Activated naive CD4-positive, alpha-beta T cell treated with Interleukin-2 at 50 U/mL for 16 hours (primary cell): ENCODE results near the gene ANP32B.
"Not testable (repeated sequence)": the region's sequence is repeated elsewhere in the genome, so short reads cannot be mapped to it uniquely, and the experiment has no call there.

Experiments used
- DNase-seq: peaks from one replicate; pipeline ENCODE4 v3.0.0-alpha.2; 2020

Gene ANP32B

DNA sequence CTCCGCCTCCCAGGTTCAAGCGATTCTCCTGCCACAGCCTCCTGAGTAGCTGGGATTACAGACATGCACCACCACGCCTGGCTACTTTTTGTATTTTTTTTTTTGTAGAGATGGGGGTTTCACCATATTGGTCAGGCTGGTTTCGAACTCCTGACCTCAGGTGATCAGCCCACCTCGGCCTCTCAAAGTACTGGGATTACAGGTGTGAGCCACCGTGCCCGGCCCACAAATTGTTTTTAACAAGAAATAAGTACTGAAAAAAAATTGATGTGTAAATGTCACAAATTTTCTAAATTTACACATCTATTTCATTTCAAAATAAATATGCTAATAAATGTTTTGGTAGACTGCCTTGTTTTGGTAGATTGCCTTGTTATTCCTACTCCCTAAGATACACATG is 13.5 kb downstream of the ANP32B start:
- not testable (repeated sequence) for DNase-seq

GRCh38 chr9:97997330-97998276 is 14.5 kb downstream of the ANP32B start:
- no peak for DNase-seq

GRCh38 chr9:98002808-98003207 is 19.7 kb downstream of the ANP32B start:
- DNase-seq = no peak

DNA sequence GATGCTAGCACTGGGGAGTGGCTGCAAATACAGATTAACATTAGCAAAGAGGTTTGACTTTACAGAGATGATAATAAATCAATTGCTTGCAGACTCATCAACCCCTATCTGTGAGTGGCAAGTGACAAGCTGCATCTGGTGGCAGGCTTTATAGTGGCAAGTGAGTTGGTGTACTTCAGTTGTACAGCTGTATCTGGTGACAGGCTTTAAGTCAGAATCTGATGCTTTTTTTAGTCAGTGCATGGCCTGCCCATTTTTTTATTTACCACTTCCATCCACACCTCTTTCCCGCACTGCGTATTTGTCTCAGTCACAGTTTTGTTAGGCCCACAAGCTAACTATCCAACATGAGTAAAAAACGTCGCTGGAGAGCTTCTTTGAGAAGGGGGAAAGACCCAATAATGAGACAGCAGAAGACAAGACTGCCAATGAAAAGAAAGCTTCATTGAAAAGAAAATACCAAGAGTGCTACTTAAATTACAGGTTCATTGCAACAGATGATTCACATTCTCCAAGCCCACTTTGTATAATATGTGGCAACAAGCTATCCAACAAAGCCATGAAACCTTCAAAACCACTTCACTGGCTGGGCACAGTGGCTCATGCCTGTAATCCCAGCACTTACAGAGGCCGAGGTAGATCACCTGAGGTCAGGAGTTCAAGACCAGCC is 23.1 kb downstream of the ANP32B start:
- no peak for DNase-seq

DNA sequence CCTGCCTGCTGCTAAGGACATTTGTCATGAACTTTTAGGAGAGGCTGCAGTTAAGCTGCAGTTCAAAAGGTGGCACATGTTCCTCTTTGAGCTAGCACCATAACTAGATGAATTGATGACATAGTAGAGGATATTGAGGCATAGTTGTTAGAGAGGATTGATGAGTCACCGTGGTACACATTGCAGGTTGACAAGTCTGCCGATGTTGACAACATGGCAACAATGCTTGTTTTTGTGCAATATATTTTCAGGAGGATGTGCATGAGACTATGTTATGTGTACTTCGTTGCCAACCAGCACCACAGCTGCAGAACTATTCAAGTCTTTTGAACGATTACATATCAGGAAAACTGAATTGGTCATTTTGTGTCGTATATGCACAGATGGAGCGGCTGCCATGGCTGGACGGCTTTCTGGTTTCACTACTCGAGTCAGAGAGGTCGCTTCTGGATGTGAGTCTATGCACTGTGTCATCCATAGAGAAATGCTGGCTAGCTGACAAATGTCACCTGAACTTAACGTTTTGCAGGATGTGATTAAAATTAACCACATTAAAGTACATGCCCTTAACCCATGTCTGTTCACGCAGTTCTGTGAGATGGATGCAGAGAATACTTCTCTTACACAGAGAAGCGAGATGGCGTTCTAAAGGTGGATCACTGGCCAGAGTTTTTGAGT is 24.2 kb downstream of the ANP32B start:
- no peak for DNase-seq

GRCh38 chr9:98008764-98009163 is 25.6 kb downstream of the ANP32B start:
- DNase-seq = no peak

DNA sequence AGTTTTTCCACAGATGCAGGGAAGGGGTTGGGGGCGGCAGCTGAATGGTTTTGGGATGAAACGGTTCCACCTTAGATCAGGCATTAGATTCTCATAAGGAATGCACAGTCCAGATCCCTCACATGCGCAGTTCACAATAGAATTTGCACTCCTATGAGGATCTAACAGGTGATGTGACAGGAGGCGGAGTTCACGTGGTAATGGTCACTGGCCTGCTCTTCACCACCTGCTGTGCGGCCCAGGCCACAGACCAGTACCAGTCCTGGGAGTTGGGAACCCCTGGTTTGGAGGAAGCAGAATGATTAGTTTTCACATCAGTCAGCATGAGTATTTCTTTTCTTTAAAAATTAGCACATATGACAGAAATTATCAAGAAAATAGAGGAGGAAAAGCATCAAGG is 26.3 kb downstream of the ANP32B start:
- no peak for DNase-seq

DNA sequence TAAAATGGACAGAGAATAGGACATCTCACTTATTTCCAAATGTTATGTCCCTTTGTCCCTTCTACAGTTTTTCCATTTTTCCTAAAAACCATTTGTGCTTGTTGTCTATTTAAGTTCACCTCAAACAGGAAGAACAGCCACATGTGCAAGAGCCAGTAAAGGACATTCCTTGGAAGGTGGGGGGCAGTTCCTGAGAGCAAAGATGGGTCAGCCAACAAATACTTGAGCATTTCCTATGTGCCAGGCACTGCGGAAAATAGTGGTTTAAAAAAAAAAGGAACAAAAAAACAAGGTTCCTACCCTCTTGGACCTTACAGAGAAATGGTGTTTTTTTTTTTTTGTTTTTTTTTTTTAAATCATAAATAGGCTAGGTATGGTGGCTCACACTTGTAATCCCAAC is 26.8 kb downstream of the ANP32B start:
- DNase-seq = no peak

GRCh38 chr9:98010445-98010844 is 27.3 kb downstream of the ANP32B start:
- DNase-seq = no peak

DNA sequence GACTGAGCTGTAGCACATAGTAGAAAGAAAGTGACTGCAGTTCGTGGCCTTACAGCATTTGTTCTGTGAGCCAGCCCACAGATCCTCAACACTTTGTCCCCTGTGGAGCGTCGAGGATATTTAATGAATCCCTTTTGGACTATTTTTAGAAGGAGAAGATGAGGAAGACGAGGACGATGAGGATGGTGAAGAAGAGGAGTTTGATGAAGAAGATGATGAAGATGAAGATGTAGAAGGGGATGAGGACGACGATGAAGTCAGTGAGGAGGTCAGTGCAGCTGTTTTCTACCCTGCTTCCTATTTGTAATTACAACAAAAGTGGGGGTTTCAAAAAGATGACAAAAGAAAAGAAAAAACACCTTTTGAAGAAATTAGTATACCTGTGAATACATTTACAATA is 28.0 kb downstream of the ANP32B start:
- DNase-seq = no peak

DNA sequence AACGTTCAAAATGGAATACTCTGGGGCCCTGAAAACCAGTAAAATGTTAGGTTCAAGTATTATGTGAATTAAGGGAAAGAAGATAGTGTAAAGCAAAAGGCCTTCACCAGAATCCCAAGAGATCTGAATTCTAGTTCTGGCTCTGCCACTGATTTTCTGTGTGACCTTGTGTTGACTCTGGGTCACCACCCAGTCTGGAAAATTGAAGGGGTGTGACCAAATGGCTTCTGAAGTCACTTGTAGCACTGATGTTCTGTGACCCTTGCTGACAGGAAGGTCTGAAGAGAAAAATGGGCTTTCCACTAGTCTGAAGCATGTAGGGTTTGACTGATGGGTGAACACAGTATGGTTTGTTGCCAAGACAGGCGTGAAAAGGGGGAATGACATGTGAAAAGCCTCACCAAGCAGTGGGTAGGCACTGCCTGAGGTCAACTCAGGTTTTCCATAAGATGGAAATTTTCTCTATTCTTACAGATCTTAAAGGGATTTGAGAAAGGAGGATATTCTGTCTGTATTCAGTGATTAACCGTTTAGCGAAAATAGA is 33.1 kb downstream of the ANP32B start:
- DNase-seq = no peak

DNA sequence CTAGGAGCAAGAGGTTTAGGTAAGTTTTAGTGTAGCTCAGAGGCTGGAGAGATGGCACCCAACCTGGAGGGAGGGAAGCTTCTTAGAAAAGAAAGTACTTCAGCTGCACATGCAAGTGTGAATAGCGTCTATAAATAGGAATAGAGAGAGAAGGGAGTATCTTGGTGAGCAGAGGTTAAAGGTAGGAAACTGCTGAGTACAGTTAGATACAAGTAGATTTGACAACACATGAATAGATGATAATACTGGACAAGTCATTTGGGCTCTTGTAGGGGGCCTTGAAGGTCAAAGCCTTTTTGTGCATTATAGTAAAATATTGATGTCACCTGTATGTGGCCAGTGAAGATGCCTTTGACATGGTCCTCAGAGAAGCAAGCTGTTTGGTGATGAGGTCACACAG is 34.2 kb downstream of the ANP32B start:
- no peak for DNase-seq

- DNase-seq = no peak
Measured at GRCh38 chr9:98018347-98018746, 35.2 kb downstream of the ANP32B start.

GRCh38 chr9:98019098-98019497 is 36.0 kb downstream of the ANP32B start:
- DNase-seq = no peak

DNA sequence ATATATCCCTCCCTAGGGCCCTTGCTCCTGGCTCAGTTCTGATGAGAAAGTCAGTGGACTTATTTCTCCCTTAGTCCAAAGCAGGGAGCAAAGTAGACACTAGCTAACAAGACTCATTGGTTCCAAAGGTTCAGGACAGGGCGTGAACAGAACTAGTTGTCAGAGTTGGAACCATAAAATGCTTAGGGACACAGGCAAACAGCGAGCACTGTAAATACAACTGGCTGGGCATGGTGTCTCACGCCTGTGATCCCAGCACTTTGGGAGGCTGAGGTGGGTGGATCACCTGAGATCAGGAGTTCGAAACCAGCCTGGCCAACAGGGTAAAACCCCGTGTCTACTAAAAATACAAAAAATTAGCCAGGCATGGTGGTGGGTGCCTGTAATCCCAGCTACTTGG is 36.7 kb downstream of the ANP32B start:
- DNase-seq = not testable (repeated sequence)

DNA sequence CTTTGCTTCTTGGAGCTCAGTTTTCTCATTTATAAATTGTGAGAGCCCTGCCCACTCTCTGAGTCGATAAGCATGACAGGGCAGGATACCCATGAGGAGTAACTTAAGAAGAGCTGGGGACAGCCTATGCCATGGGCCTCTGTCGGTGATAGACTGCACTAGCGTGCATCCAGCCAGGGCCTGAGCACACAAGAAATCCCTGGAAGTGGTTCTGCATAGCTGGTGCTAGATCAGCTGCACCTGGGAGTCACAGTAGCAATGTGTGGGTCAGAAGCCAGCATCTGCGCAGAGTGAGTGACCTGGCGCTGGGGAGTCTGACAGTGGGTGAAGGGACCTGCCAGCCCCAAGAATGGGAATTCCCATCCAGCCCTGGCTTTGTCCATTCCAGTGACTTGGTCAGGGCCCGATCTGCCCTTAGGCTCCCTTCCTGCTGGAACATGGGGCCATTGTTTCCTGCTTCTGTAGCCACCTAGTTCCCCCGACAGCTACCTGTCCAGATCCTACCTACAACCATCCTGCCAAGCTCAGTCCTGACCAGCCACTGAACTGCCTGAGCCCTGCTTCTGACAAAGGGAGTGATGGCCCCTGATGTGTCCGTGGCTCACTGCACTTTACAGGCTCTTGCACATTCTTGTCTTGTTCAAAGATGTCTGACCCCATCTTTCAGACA is 37.5 kb downstream of the ANP32B start:
- no peak for DNase-seq

GRCh38 chr9:98021306-98022040 is 38.3 kb downstream of the ANP32B start:
- no peak for DNase-seq

GRCh38 chr9:98022447-98022846 is 39.3 kb downstream of the ANP32B start:
- no peak for DNase-seq

DNA sequence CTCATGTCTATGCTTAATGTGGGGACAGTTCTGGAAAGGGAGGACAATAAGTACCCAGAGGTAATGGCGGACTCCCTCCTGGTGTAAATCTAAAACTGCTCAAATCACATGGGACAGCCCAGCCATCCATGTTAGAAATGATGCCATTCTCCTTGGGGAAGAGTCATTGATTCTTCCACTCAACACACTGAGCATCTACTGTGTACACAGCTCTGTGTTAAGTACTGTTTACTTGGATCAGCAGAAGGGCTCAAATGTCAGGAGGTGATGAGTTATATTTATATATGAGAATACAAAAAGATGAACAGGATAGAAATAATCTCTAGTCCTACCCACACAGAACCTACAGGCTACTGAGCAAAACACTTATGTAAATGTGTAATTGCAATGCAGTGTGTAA is 41.6 kb downstream of the ANP32B start:
- DNase-seq = no peak

- no peak for DNase-seq
Measured at GRCh38 chr9:98031169-98031568, 48.0 kb downstream of the ANP32B start.

GRCh38 chr9:98031935-98032334 is 48.8 kb downstream of the ANP32B start:
- DNase-seq = no peak
